Vagina (tissue), 2 donors: ENCODE results near the gene TENM4.

ENCODE experiments used
- POLR2A ChIP-seq, 2 donors: fragments of 450-650 bp; IDR thresholded peaks; one replicate each; pipeline ENCODE4 v1.6.1; 2017; ENCODE audit warnings: antibody characterized with exemption in 2 of 2, mild to moderate bottlenecking in 2 of 2, moderate library complexity in 2 of 2
- TF ChIP-seq, protein P1 (sequence below), 3 experiments: fragments of 450-650 bp in 2 of 3; fragments of 200-600 bp in 1 of 3; sonication (generic) in 1 of 3; IDR thresholded peaks; one replicate each; pipeline ENCODE4 v1.5.1; 2017 to 2019; ENCODE audit warnings: antibody characterized with exemption in 3 of 3, mild to moderate bottlenecking in 2 of 3, moderate library complexity in 2 of 3

DNA sequence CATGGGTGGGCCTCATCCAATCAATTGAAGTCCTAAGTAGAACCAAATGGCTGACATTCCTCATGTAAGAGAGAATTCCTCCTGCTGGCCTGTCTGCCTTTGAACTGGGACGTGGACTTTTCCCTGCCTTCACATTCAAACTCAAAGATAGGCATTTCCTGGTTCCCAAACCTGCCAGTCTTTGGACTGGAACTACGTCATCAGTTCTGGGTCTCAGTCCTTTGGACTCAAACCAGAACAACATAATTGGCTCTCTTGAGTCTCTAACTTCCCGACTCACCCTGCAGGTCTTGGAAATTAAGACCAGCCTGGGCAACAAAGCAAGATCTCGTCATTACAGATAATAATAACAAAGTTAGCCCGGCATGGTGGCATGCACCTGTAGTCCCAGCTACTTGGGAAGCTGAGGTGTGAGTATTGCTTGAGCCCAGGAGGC lies 827.4 kb downstream of the TENM4 start:
- no peak for TF ChIP-seq POLR2A (IDR thresholded peaks at IDR 0.05)
- TF ChIP-seq, protein P1, sequence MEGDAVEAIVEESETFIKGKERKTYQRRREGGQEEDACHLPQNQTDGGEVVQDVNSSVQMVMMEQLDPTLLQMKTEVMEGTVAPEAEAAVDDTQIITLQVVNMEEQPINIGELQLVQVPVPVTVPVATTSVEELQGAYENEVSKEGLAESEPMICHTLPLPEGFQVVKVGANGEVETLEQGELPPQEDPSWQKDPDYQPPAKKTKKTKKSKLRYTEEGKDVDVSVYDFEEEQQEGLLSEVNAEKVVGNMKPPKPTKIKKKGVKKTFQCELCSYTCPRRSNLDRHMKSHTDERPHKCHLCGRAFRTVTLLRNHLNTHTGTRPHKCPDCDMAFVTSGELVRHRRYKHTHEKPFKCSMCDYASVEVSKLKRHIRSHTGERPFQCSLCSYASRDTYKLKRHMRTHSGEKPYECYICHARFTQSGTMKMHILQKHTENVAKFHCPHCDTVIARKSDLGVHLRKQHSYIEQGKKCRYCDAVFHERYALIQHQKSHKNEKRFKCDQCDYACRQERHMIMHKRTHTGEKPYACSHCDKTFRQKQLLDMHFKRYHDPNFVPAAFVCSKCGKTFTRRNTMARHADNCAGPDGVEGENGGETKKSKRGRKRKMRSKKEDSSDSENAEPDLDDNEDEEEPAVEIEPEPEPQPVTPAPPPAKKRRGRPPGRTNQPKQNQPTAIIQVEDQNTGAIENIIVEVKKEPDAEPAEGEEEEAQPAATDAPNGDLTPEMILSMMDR (IDR thresholded peaks at IDR 0.05) = no peak
